HCT116 (cell line): ENCODE data around the gene ADAMTS3. TPM values are rescaled to one million over a fixed set of nuclear protein-coding genes. Genes with fewer than 3 reads are reported as not detected.
A peak's percentile ranks its signal among the peaks of the same experiment; 100 is the strongest.

Source experiments
- ATAC-seq: fragments of 200-7000 bp; cut with Tn5 transposase; 2 replicates; pipeline ENCODE4 v1.9.1; 2020; ENCODE audit warnings: mild to moderate bottlenecking, moderate library complexity
- BruUV-seq: library from RNA; stranded (reverse); fragments of 400-500 nt; replicated peaks from 2 replicates; lab custom pipeline; 2021; lab: Mats Ljungman, UMichigan
- CTCF ChIA-PET: fragments of 300-600 bp; sonication (Branson Sonifier 250); formaldehyde crosslinking; loops from one replicate; lab custom pipeline; 2021; ENCODE audit warnings: antibody characterized with exemption; lab: Charles Lee
- POLR2A ChIA-PET: fragments of 300-600, 350-600 bp; sonication (Branson Sonifier 250); formaldehyde crosslinking; loops from one replicate; lab custom pipeline; 2021; ENCODE audit warnings: antibody characterized with exemption; lab: Charles Lee
- RAD21 ChIA-PET, 2 experiments: fragments of 300-600 bp; sonication (Branson Sonifier 250); formaldehyde crosslinking; loops; one replicate each; lab custom pipeline; 2023; ENCODE audit warnings: low total read pairs in 2 of 2; ENCODE audit not compliant: uncharacterized antibody in 2 of 2, unreplicated experiment in 2 of 2, low non-redundant PET in 1 of 2; lab: Charles Lee
- DNase-seq: peaks from one replicate; pipeline ENCODE4 v3.0.0-alpha.2; 2010; ENCODE audit warnings: low read depth, low spot score
- H2AFZ ChIP-seq: fragments of 200-600 bp; shearing (Covaris generic), sonication (generic); 2 replicates; pipeline ENCODE4 v1.6.1; 2017; ENCODE audit warnings: low read depth, mixed run types, mixed read lengths, antibody characterized with exemption, low read length; ENCODE audit not compliant: poor library complexity, severe bottlenecking
- H3K27ac ChIP-seq: 2 replicates; pipeline ENCODE4 v1.5.1; 2012; ENCODE audit warnings: low read depth, low read length
- H3K27me3 ChIP-seq: fragments of 200-600 bp; sonication (generic); 2 replicates; pipeline ENCODE4 v1.6.1; 2016; ENCODE audit warnings: mixed run types, low read length, mixed read lengths; ENCODE audit not compliant: insufficient read depth
- H3K36me3 ChIP-seq, 2 experiments: fragments of 200-500 bp in 1 of 2; fragments of 200-600 bp in 1 of 2; sonication (Bioruptor generic) in 1 of 2; sonication (generic) in 1 of 2; 2 replicates each; pipeline versions ENCODE4 v1.5.1 to v1.6.1; 2014 to 2016; ENCODE audit warnings: low read length in 2 of 2, inconsistent platforms in 1 of 2, mixed read lengths in 1 of 2, mixed run types in 1 of 2; ENCODE audit not compliant: insufficient read depth in 2 of 2, control insufficient read depth in 1 of 2
- H3K4me1 ChIP-seq, 2 experiments: fragments of 200-600 bp in 1 of 2; sonication (generic) in 1 of 2; 2 replicates each; pipeline versions ENCODE4 v1.5.1 to v1.6.1; 2012 to 2017; ENCODE audit warnings: low read length in 2 of 2, inconsistent platforms in 1 of 2, mild to moderate bottlenecking in 1 of 2, mixed read lengths in 1 of 2, mixed run types in 1 of 2, moderate library complexity in 1 of 2; ENCODE audit not compliant: insufficient read depth in 2 of 2, control insufficient read depth in 1 of 2
- H3K4me2 ChIP-seq: fragments of 200-600 bp; sonication (generic); 2 replicates; pipeline ENCODE4 v1.6.1; 2017; ENCODE audit warnings: mixed run types, low read length, mixed read lengths
- H3K4me3 ChIP-seq, 2 experiments: fragments of 200-600 bp in 1 of 2; sonication (generic) in 1 of 2; replicated peaks in 1 of 2; 2 replicates each; pipeline ENCODE4 v1.5.1; 2011 to 2016; ENCODE audit warnings: low read length in 2 of 2, control low read depth in 1 of 2, low read depth in 1 of 2, mild to moderate bottlenecking in 1 of 2, mixed read lengths in 1 of 2, mixed run types in 1 of 2
- H3K79me2 ChIP-seq: fragments of 200-600 bp; sonication (generic); 2 replicates; pipeline ENCODE4 v1.6.1; 2017; ENCODE audit warnings: mild to moderate bottlenecking, mixed run types, low read length, moderate library complexity, mixed read lengths; ENCODE audit not compliant: insufficient read depth
- H3K9ac ChIP-seq: fragments of 200-600 bp; sonication (generic); 2 replicates; pipeline ENCODE4 v1.6.1; 2016; ENCODE audit warnings: low read length, mixed read lengths
- H3K9me2 ChIP-seq: fragments of 200-600 bp; sonication (generic), shearing (Covaris generic); 2 replicates; pipeline ENCODE4 v1.6.1; 2017; ENCODE audit warnings: mixed run types, mild to moderate bottlenecking, moderate library complexity; ENCODE audit not compliant: insufficient read depth
- H3K9me3 ChIP-seq, 2 experiments: fragments of 200-500 bp in 1 of 2; fragments of 200-600 bp in 1 of 2; sonication (Bioruptor generic) in 1 of 2; sonication (generic) in 1 of 2; 2 replicates each; pipeline ENCODE4 v1.6.1; 2014 to 2017; ENCODE audit warnings: low read length in 2 of 2, mixed read lengths in 2 of 2, inconsistent platforms in 1 of 2, low read depth in 1 of 2, mild to moderate bottlenecking in 1 of 2, mixed run types in 1 of 2, moderate library complexity in 1 of 2; ENCODE audit not compliant: control insufficient read depth in 1 of 2, insufficient read depth in 1 of 2
- H4K20me1 ChIP-seq: fragments of 200-600 bp; sonication (generic), shearing (Covaris generic); 2 replicates; pipeline ENCODE4 v1.6.1; 2017; ENCODE audit warnings: mixed run types, mild to moderate bottlenecking, moderate library complexity; ENCODE audit not compliant: insufficient read depth
- CBX3 ChIP-seq: IDR thresholded peaks from 2 replicates; pipeline ENCODE4 v1.6.1; 2012; ENCODE audit warnings: low read depth
- CEBPB ChIP-seq: IDR thresholded peaks from 2 replicates; pipeline ENCODE4 v1.6.1; 2012; ENCODE audit warnings: low read depth
- EGR1 ChIP-seq: IDR thresholded peaks from 2 replicates; pipeline ENCODE4 v1.6.1; 2012; ENCODE audit warnings: low read depth
- ELF1 ChIP-seq: IDR thresholded peaks from 2 replicates; pipeline ENCODE4 v1.6.1; 2012; ENCODE audit warnings: low read depth, borderline replicate concordance
- POLR2A ChIP-seq: IDR thresholded peaks from 2 replicates; pipeline ENCODE4 v1.7.0; 2011; ENCODE audit warnings: borderline replicate concordance; ENCODE audit not compliant: insufficient read depth, insufficient read length; ENCODE audit errors: extremely low read depth
- RAD21 ChIP-seq: IDR thresholded peaks from 2 replicates; pipeline ENCODE4 v1.6.1; 2012; ENCODE audit warnings: low read depth, mild to moderate bottlenecking
- TCF7L2 ChIP-seq: IDR thresholded peaks from 2 replicates; pipeline ENCODE4 v1.7.0; 2011; ENCODE audit warnings: borderline replicate concordance, inconsistent platforms; ENCODE audit not compliant: insufficient read depth, insufficient read length; ENCODE audit errors: extremely low read depth
- YY1 ChIP-seq: IDR thresholded peaks from 2 replicates; pipeline ENCODE4 v1.6.1; 2011; ENCODE audit warnings: low read length, low read depth, moderate library complexity, mild to moderate bottlenecking; ENCODE audit not compliant: insufficient replicate concordance; ENCODE audit errors: extremely low read depth
- intact Hi-C: fragments of 100-400 bp; cut with micrococcal nuclease; formaldehyde crosslinking; loops from 2 replicates; pipeline ENCODE4 v1.10.0; 2022
- total RNA-seq: library from RNA; stranded (reverse); gene quantifications from one replicate; pipeline ENCODE4 v1.2.1, GENCODE V29; 2021; ENCODE audit not compliant: unreplicated experiment
- TF ChIP-seq, protein P1 (sequence below), 3 experiments: fragments of 200-600 bp in 1 of 3; sonication (generic) in 1 of 3; IDR thresholded peaks in 2 of 3; conservative IDR thresholded peaks in 1 of 3; 2 replicates each; pipeline ENCODE4 v1.5.1; 2012 to 2017; ENCODE audit warnings: low read depth in 2 of 3, low read length in 2 of 3, antibody characterized with exemption in 1 of 3, borderline replicate concordance in 1 of 3, control low read depth in 1 of 3, mild to moderate bottlenecking in 1 of 3, mixed read lengths in 1 of 3, mixed run types in 1 of 3, moderate library complexity in 1 of 3; ENCODE audit not compliant: insufficient read depth in 1 of 3

ADAMTS3 gene
- total RNA-seq, 1 experiment from 2014 or later: not detected

DNA sequence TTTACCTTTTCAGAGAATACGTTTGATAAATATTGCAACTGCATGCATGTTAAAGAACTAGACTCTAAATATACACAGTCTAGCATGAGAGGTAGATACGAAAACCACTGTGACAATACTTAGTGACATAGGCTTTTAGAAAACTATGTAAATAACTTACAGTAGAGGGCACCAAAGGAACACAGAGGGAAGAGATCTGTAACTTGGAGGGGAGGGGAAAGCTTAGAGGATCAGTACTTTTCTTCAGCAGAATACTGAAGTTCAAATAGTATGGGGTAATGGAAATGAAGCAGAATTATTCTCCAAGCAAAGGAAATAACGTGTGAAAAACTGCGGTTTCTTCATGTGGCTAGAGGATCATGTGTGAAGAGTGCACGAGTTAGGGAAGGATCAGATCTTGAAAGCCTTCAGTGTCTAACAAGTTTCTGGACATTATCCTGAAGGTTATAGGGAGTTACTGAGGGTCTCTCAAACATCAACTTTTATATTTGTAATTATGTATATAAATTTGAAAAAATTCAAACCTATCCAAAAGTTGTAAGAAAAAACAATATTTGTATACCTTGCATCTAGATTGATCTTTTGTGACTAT lies 273.0 kb downstream of the ADAMTS3 start:
- DNase-seq: peak; percentile 15
- no peaks in the 10 kb centered on the region for H4K20me1 ChIP-seq
- no peak overlapping the region for H3K4me3 ChIP-seq
- TF ChIP-seq POLR2A (no peak), TCF7L2 (no peak), YY1 (no peak), CBX3 (no peak), RAD21 (peak; percentile 47), CEBPB (no peak), ELF1 (no peak), EGR1 (no peak)
- TF ChIP-seq, protein P1, sequence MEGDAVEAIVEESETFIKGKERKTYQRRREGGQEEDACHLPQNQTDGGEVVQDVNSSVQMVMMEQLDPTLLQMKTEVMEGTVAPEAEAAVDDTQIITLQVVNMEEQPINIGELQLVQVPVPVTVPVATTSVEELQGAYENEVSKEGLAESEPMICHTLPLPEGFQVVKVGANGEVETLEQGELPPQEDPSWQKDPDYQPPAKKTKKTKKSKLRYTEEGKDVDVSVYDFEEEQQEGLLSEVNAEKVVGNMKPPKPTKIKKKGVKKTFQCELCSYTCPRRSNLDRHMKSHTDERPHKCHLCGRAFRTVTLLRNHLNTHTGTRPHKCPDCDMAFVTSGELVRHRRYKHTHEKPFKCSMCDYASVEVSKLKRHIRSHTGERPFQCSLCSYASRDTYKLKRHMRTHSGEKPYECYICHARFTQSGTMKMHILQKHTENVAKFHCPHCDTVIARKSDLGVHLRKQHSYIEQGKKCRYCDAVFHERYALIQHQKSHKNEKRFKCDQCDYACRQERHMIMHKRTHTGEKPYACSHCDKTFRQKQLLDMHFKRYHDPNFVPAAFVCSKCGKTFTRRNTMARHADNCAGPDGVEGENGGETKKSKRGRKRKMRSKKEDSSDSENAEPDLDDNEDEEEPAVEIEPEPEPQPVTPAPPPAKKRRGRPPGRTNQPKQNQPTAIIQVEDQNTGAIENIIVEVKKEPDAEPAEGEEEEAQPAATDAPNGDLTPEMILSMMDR (IDR thresholded peaks at IDR 0.05 in 2 of 3, conservative IDR thresholded peaks at IDR 0.05 in 1 of 3; ENCODE audit: borderline replicate concordance in 1 of 3, insufficient read depth in 1 of 3, low read depth in 2 of 3, low read length in 2 of 3): peak in 2 of 3 experiments; percentile 40 to 61; a peak in 4 of 6 replicates
- TF ChIP-seq, all 23 proteins: peak for 2
- CTCF ChIA-PET: no interaction called here
- ATAC-seq: peak; percentile 82
- no peak overlapping the region for H3K27ac ChIP-seq
- no peaks in the 10 kb centered on the region for H3K9me2 ChIP-seq
- RAD21 ChIA-PET: no interaction called here
- H3K9me3 ChIP-seq: 0 out of 4 replicates have a peak, but pooled peaks cover 0 to 5% of the 10 kb centered on the region in 2 experiments
- no peak overlapping the region for H3K4me2 ChIP-seq
- no peak overlapping the region for H2AFZ ChIP-seq
- H3K9ac ChIP-seq: no peak overlapping the region
- BruUV-seq: no TSS peak
- no peaks in the 10 kb centered on the region for H3K36me3 ChIP-seq
- H3K27me3 ChIP-seq: no peaks in the 10 kb centered on the region
- H3K4me1 ChIP-seq: no peaks in the 10 kb centered on the region
- H3K79me2 ChIP-seq: no peaks in the 10 kb centered on the region
- intact Hi-C loops: loop anchor here (10.0 kb wide), 1 partner anchor 719 kb away; no protein-coding TSS in a partner anchor
- POLR2A ChIA-PET: no interaction called here
